HG02798 (cell line): Measurements from ENCODE around the gene SHANK1.

Experiments used
- ATAC-seq: cut with Tn5 transposase; IDR thresholded peaks from one replicate; pipeline ENCODE4 v1.9.1; 2021; ENCODE audit warnings: mild to moderate bottlenecking; ENCODE audit not compliant: unreplicated experiment, poor library complexity

The SHANK1 gene

DNA sequence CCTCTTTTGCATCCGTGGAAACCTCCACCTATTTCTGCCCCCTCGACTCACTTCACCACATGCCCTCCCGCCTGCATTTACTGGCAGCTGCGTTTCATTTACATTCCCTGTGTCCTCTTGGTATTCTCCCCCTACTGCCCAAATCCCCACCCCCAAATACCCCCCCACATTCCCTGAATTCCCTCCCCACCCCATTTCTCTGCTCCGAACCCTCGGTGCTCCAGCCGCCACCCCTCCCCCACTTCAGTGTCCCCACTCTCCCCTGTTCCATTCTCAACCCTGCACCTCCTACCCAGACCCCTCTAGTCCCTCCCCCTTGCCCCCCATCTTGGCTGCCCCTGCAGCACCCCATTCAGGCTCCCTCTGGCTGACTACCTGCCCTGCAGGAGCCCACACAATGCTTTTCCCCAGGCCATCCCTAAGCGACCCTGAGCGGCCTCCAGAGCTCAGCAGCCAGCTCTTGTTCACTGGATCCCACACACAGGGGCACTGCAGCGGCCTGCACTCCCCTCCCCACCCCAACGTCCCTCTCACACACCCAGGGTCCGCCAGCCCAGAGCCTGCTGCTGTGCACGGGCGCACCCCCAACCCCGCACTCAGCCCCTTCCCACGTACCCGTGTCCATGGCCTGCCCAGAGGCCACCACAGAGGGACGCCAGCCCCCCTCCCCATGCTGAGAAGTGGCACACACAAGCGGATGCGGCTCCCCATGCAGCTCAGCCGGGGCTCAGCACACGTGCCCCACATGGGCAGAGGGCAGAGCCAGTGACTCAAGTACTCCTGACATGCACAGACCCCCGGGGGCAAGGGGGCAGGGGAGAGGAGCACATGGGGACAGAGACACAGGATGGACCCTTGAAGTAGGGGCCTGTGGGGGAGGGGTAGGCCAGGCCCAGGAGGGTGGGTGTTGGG lies 26.3 kb downstream of the SHANK1 start:
- no peak for ATAC-seq

GRCh38 chr19:50690439-50690838 lies 29.2 kb downstream of the SHANK1 start:
- no peak for ATAC-seq

- ATAC-seq: no peak
These were observed 30.8 kb downstream of the SHANK1 start for GRCh38 chr19:50688766-50689165.

- ATAC-seq: no peak
These were observed 33.1 kb downstream of the SHANK1 start for GRCh38 chr19:50686310-50687032.

GRCh38 chr19:50679177-50680125 lies 40.2 kb downstream of the SHANK1 start:
- peak; percentile 88 for ATAC-seq

DNA sequence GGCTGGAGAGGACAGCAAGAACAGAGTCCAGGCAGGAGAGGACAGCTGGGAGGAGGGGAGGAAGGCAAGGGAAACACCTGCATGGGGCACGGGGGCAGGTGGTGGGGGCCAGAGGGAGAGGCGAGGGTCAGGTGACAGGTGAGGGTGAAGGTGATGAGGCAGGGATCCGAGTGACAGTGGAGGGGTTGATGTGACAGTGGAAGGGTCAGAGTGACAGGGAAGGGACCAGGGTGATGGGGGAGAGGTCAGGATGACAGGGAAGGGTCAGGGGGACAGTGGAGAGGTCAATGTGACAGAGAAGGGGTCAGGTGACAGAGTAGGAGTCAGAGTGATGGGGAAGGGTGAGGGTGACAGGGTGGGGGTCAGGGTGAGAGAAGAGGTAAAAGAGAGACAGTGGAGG lies 41.3 kb downstream of the SHANK1 start:
- no peak for ATAC-seq

DNA sequence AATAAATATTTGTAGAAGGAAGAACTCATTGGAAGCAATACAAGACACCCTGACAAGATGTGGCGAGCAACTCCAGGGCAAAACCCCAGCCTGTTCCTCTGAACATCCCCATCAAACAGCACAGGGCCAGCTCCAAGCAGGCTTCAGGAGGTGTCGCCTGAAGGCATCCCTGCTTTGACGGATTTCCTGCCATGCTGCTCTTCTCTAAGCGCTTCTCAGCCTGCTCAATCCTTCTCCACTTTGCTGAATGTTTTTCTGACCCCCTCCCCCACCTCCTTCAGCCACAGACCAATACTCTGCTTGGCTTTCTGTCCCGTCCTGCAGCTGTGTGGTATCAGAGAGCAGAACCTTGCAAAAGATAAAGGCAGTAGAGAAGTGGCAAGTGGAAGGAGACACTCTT lies 42.0 kb downstream of the SHANK1 start:
- ATAC-seq: no peak

DNA sequence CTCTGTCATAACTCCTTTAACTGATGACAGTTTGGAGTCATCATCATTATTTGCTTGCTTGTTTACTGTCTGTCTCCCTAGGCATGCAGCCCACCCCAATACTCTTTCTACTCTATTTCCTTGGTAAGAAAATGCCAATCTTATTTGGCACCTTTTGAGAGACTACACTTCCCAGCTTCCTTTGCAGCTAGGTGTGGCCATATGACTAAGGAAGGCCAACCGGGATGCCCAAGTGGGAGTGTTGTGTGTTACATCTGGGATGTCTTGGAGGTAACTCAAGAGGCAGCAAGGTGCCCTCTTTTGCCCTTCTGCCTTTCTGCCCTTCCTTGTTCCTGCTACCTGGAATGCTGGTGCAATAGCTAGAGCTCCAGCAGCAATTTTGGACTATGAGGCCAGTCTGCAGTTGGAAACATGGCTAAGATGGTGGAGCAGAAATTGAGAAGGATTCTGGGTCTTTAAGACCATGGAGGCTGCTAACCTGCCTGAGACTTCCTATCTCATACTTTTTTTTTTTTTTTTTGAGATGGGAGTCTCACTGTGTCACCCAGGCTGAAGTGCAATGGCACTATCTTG lies 42.9 kb downstream of the SHANK1 start:
- ATAC-seq: no peak

DNA sequence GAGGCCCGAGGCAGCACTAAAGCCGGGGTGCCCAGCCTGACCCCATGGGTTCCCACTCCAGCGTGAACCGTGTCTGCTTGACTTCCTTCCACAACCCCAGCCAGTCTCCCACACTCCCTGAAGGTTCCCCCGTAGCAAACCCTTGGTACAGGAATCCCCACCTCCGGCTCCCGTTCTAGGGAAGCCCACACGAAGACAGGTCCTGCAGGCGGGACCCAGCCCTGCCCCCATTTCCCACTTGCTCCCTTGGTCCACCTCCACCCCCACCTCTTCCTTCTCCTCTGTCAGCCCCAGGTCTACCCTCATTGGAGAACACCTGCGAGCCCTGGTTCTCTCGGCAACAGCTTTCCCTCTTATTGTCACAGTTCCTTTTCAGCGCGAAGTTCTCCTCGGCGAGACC lies 46.5 kb downstream of the SHANK1 start:
- ATAC-seq: no peak

DNA sequence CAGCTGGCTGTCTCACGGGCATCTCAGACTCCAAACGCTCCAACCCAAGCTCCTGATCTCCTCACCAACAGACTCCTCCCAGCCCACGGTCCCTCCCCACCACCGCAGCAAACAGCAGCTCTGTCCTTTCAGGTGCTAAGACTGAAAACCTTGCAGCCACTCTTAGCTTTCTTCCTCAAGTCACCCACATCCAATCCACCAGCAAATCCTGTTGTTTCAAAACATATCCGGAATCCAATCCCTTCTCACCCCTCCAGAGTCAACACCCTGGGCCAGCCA lies 49.6 kb downstream of the SHANK1 start:
- no peak for ATAC-seq

DNA sequence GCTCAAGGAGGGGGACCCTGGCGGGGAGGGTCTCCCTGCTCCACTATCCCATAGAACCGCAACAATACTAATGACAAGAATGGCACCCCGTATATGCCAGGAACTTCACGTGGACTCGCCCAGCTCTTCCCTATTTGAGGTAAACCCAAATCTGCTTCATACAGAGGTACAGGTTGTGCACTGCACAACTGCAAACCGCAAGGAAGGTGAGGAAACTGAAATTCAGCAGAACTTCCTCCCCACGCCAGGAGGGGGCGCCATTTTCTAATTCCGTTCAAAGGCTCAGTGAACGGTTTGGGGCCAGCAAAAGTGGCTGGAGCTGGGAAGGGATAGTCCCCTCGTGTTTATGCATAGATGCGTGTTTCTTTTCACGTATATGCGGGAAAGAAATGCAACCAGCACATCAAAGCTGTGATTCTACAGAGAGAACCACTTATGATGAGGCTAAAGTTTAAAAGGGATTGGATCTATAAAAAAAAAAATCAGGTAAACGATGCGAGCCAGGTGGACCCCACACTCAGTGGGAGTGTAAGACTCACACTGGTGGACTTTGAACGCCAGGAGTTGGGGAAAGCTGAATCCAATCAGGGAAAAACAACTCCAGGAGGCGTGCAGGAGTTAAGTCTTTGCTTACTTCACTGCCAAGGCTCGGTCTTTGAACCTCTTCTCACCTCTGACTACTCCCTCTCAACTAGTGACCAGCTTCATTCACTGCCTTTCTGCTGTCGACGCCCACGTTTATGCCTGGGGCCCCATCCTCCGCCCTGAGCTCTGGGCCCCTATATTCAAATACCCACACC lies 50.1 kb downstream of the SHANK1 start:
- no peak for ATAC-seq

- no peak for ATAC-seq
These were observed 50.7 kb downstream of the SHANK1 start for GRCh38 chr19:50668879-50669278.

GRCh38 chr19:50668416-50668815 lies 51.2 kb downstream of the SHANK1 start:
- no peak for ATAC-seq

GRCh38 chr19:50667759-50668231 lies 51.8 kb downstream of the SHANK1 start:
- ATAC-seq: no peak

GRCh38 chr19:50667177-50667758 lies 52.3 kb downstream of the SHANK1 start:
- ATAC-seq: no peak

GRCh38 chr19:50666346-50667176 lies 53.0 kb downstream of the SHANK1 start:
- no peak for ATAC-seq

DNA sequence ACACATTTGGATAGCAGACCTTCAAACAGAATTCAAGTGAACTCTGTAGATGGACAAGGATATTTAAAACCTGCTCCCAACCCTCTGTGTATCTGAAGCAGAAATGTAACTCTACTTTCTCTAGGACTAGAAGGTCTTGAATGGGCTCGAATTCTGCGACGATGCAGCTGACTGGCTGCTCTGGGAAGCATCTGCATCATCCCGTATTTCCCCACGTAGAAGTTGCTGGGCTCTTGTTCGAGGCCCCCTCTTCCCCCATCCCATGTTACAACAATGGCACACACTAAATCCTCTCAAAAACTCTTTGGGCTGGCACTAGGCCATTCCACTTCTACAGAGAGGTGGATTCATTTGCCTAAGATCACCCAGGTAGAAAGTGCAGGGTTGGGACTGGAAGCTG lies 55.4 kb downstream of the SHANK1 start:
- no peak for ATAC-seq

- no peak for ATAC-seq
These were observed 56.2 kb downstream of the SHANK1 start for GRCh38 chr19:50663482-50663790.
